HCT116 (cell line): ENCODE data around the gene KRT6C. TPM values are rescaled to one million over a fixed set of nuclear protein-coding genes. Genes with fewer than 3 reads are reported as not detected.

Experiments
- ATAC-seq: fragments of 200-7000 bp; cut with Tn5 transposase; 2 replicates; pipeline ENCODE4 v1.9.1; 2020; ENCODE audit warnings: mild to moderate bottlenecking, moderate library complexity
- BruUV-seq: library from RNA; stranded (reverse); fragments of 400-500 nt; replicated peaks from 2 replicates; lab custom pipeline; 2021; lab: Mats Ljungman, UMichigan
- CTCF ChIA-PET: fragments of 300-600 bp; sonication (Branson Sonifier 250); formaldehyde crosslinking; loops from one replicate; lab custom pipeline; 2021; ENCODE audit warnings: antibody characterized with exemption; lab: Charles Lee
- POLR2A ChIA-PET: fragments of 300-600, 350-600 bp; sonication (Branson Sonifier 250); formaldehyde crosslinking; loops from one replicate; lab custom pipeline; 2021; ENCODE audit warnings: antibody characterized with exemption; lab: Charles Lee
- RAD21 ChIA-PET, 2 experiments: fragments of 300-600 bp; sonication (Branson Sonifier 250); formaldehyde crosslinking; loops; one replicate each; lab custom pipeline; 2023; ENCODE audit warnings: low total read pairs in 2 of 2; ENCODE audit not compliant: uncharacterized antibody in 2 of 2, unreplicated experiment in 2 of 2, low non-redundant PET in 1 of 2; lab: Charles Lee
- DNase-seq: peaks from one replicate; pipeline ENCODE4 v3.0.0-alpha.2; 2010; ENCODE audit warnings: low read depth, low spot score
- H2AFZ ChIP-seq: fragments of 200-600 bp; shearing (Covaris generic), sonication (generic); 2 replicates; pipeline ENCODE4 v1.6.1; 2017; ENCODE audit warnings: low read depth, mixed run types, mixed read lengths, antibody characterized with exemption, low read length; ENCODE audit not compliant: poor library complexity, severe bottlenecking
- H3K27ac ChIP-seq: 2 replicates; pipeline ENCODE4 v1.5.1; 2012; ENCODE audit warnings: low read depth, low read length
- H3K27me3 ChIP-seq: fragments of 200-600 bp; sonication (generic); 2 replicates; pipeline ENCODE4 v1.6.1; 2016; ENCODE audit warnings: mixed run types, low read length, mixed read lengths; ENCODE audit not compliant: insufficient read depth
- H3K36me3 ChIP-seq, 2 experiments: fragments of 200-500 bp in 1 of 2; fragments of 200-600 bp in 1 of 2; sonication (Bioruptor generic) in 1 of 2; sonication (generic) in 1 of 2; 2 replicates each; pipeline versions ENCODE4 v1.5.1 to v1.6.1; 2014 to 2016; ENCODE audit warnings: low read length in 2 of 2, inconsistent platforms in 1 of 2, mixed read lengths in 1 of 2, mixed run types in 1 of 2; ENCODE audit not compliant: insufficient read depth in 2 of 2, control insufficient read depth in 1 of 2
- H3K4me1 ChIP-seq, 2 experiments: fragments of 200-600 bp in 1 of 2; sonication (generic) in 1 of 2; 2 replicates each; pipeline versions ENCODE4 v1.5.1 to v1.6.1; 2012 to 2017; ENCODE audit warnings: low read length in 2 of 2, inconsistent platforms in 1 of 2, mild to moderate bottlenecking in 1 of 2, mixed read lengths in 1 of 2, mixed run types in 1 of 2, moderate library complexity in 1 of 2; ENCODE audit not compliant: insufficient read depth in 2 of 2, control insufficient read depth in 1 of 2
- H3K4me2 ChIP-seq: fragments of 200-600 bp; sonication (generic); 2 replicates; pipeline ENCODE4 v1.6.1; 2017; ENCODE audit warnings: mixed run types, low read length, mixed read lengths
- H3K4me3 ChIP-seq, 2 experiments: fragments of 200-600 bp in 1 of 2; sonication (generic) in 1 of 2; replicated peaks in 1 of 2; 2 replicates each; pipeline ENCODE4 v1.5.1; 2011 to 2016; ENCODE audit warnings: low read length in 2 of 2, control low read depth in 1 of 2, low read depth in 1 of 2, mild to moderate bottlenecking in 1 of 2, mixed read lengths in 1 of 2, mixed run types in 1 of 2
- H3K79me2 ChIP-seq: fragments of 200-600 bp; sonication (generic); 2 replicates; pipeline ENCODE4 v1.6.1; 2017; ENCODE audit warnings: mild to moderate bottlenecking, mixed run types, low read length, moderate library complexity, mixed read lengths; ENCODE audit not compliant: insufficient read depth
- H3K9ac ChIP-seq: fragments of 200-600 bp; sonication (generic); 2 replicates; pipeline ENCODE4 v1.6.1; 2016; ENCODE audit warnings: low read length, mixed read lengths
- H3K9me2 ChIP-seq: fragments of 200-600 bp; sonication (generic), shearing (Covaris generic); 2 replicates; pipeline ENCODE4 v1.6.1; 2017; ENCODE audit warnings: mixed run types, mild to moderate bottlenecking, moderate library complexity; ENCODE audit not compliant: insufficient read depth
- H3K9me3 ChIP-seq, 2 experiments: fragments of 200-500 bp in 1 of 2; fragments of 200-600 bp in 1 of 2; sonication (Bioruptor generic) in 1 of 2; sonication (generic) in 1 of 2; 2 replicates each; pipeline ENCODE4 v1.6.1; 2014 to 2017; ENCODE audit warnings: low read length in 2 of 2, mixed read lengths in 2 of 2, inconsistent platforms in 1 of 2, low read depth in 1 of 2, mild to moderate bottlenecking in 1 of 2, mixed run types in 1 of 2, moderate library complexity in 1 of 2; ENCODE audit not compliant: control insufficient read depth in 1 of 2, insufficient read depth in 1 of 2
- H4K20me1 ChIP-seq: fragments of 200-600 bp; sonication (generic), shearing (Covaris generic); 2 replicates; pipeline ENCODE4 v1.6.1; 2017; ENCODE audit warnings: mixed run types, mild to moderate bottlenecking, moderate library complexity; ENCODE audit not compliant: insufficient read depth
- ATF3 ChIP-seq: IDR thresholded peaks from 2 replicates; pipeline ENCODE4 v1.6.1; 2012
- CTCF ChIP-seq, 3 experiments: fragments of 200-600 bp in 1 of 3; sonication (generic) in 1 of 3; IDR thresholded peaks in 2 of 3; conservative IDR thresholded peaks in 1 of 3; 2 replicates each; pipeline ENCODE4 v1.5.1; 2012 to 2017; ENCODE audit warnings: low read depth in 2 of 3, low read length in 2 of 3, antibody characterized with exemption in 1 of 3, borderline replicate concordance in 1 of 3, control low read depth in 1 of 3, mild to moderate bottlenecking in 1 of 3, mixed read lengths in 1 of 3, mixed run types in 1 of 3, moderate library complexity in 1 of 3; ENCODE audit not compliant: insufficient read depth in 1 of 3
- EGR1 ChIP-seq: IDR thresholded peaks from 2 replicates; pipeline ENCODE4 v1.6.1; 2012; ENCODE audit warnings: low read depth
- ELF1 ChIP-seq: IDR thresholded peaks from 2 replicates; pipeline ENCODE4 v1.6.1; 2012; ENCODE audit warnings: low read depth, borderline replicate concordance
- EZH2 ChIP-seq: fragments of 200-600 bp; sonication (generic); IDR thresholded peaks from 2 replicates; pipeline ENCODE4 v1.6.1; 2017; ENCODE audit warnings: antibody characterized with exemption, mixed run types
- EZH2phosphoT487 ChIP-seq: fragments of 200-600 bp; IDR thresholded peaks from 2 replicates; pipeline ENCODE4 v1.6.1; 2018; ENCODE audit warnings: antibody characterized with exemption, borderline replicate concordance
- MAX ChIP-seq: IDR thresholded peaks from 2 replicates; pipeline ENCODE4 v1.6.1; 2012
- RAD21 ChIP-seq: IDR thresholded peaks from 2 replicates; pipeline ENCODE4 v1.6.1; 2012; ENCODE audit warnings: low read depth, mild to moderate bottlenecking
- REST ChIP-seq: IDR thresholded peaks from 2 replicates; pipeline ENCODE4 v1.6.1; 2012; ENCODE audit warnings: low read depth
- SIN3A ChIP-seq: IDR thresholded peaks from 2 replicates; pipeline ENCODE4 v1.6.1; 2012; ENCODE audit warnings: low read depth
- SP1 ChIP-seq: IDR thresholded peaks from 2 replicates; pipeline ENCODE4 v1.6.1; 2012; ENCODE audit warnings: low read depth
- ZBTB33 ChIP-seq: IDR thresholded peaks from 2 replicates; pipeline ENCODE4 v1.6.1; 2011; ENCODE audit warnings: mild to moderate bottlenecking, low read length, moderate library complexity; ENCODE audit not compliant: insufficient replicate concordance; ENCODE audit errors: extremely low read depth
- ZFX ChIP-seq: fragments of 450-650 bp; IDR thresholded peaks from 2 replicates; pipeline ENCODE4 v1.6.1; 2017
- ZNF274 ChIP-seq: fragments of 200-500 bp; sonication (Bioruptor generic); IDR thresholded peaks from 2 replicates; pipeline ENCODE4 v1.6.1; 2014; ENCODE audit warnings: mild to moderate bottlenecking, low read depth, low read length, inconsistent platforms
- intact Hi-C: fragments of 100-400 bp; cut with micrococcal nuclease; formaldehyde crosslinking; loops from 2 replicates; pipeline ENCODE4 v1.10.0; 2022
- total RNA-seq: library from RNA; stranded (reverse); gene quantifications from one replicate; pipeline ENCODE4 v1.2.1, GENCODE V29; 2021; ENCODE audit not compliant: unreplicated experiment

Gene KRT6C
- total RNA-seq, 1 experiment from 2014 or later = not detected

- TF ChIP-seq ZBTB33 (no peak), ATF3 (no peak), EZH2phosphoT487 (no peak), SIN3A (no peak), ELF1 (no peak), EZH2 (no peak), ZNF274 (no peak), EGR1 (no peak), MAX (no peak), RAD21 (no peak), CTCF (IDR thresholded peaks at IDR 0.05 in 2 of 3, conservative IDR thresholded peaks at IDR 0.05 in 1 of 3; ENCODE audit: borderline replicate concordance in 1 of 3, insufficient read depth in 1 of 3, low read depth in 2 of 3, low read length in 2 of 3) (no peak)
Measured at GRCh38 chr12:52427083-52427482, 46.5 kb downstream of the KRT6C start (continued).

- no peak overlapping the region for H3K27ac ChIP-seq
- intact Hi-C loops = no loop called here
Measured at GRCh38 chr12:52426034-52426433, 47.6 kb downstream of the KRT6C start.

More at GRCh38 chr12:52426034-52426433, 47.6 kb downstream of the KRT6C start:
- no peak overlapping the region for H2AFZ ChIP-seq
- no peaks in the 10 kb centered on the region; the same call in 1 of the 2 replicates for H3K27me3 ChIP-seq
- DNase-seq = no peak
- no peak for ATAC-seq
- ChIA-PET CTCF (no interaction called here), RAD21 (no interaction called here), POLR2A (no interaction called here)
- H3K9ac ChIP-seq = no peak overlapping the region
- TF ChIP-seq ZFX (no peak), EZH2phosphoT487 (no peak), SP1 (no peak), REST (no peak), ZNF274 (no peak)
- peaks cover 0 to 23% of the 10 kb centered on the region in 2 experiments; a peak in 2 of 4 replicates for H3K4me1 ChIP-seq
- no TSS peak for BruUV-seq
- H3K4me2 ChIP-seq = no peak overlapping the region
- H3K36me3 ChIP-seq = no peaks in the 10 kb centered on the region
- no peaks in the 10 kb centered on the region for H3K79me2 ChIP-seq
- no peaks in the 10 kb centered on the region for H3K9me3 ChIP-seq
- no peaks in the 10 kb centered on the region for H3K9me2 ChIP-seq
- no peaks in the 10 kb centered on the region for H4K20me1 ChIP-seq
- H3K4me3 ChIP-seq = no peak overlapping the region
